Osteocyte (in vitro differentiated cells): ENCODE results near the gene IGSF9. TPM values are rescaled to one million over a fixed set of nuclear protein-coding genes. Genes with fewer than 3 reads are reported as not detected.

Experiments
- DNase-seq: peaks from one replicate; pipeline ENCODE4 v3.0.0; 2021; ENCODE audit warnings: mixed read lengths; ENCODE audit not compliant: unreplicated experiment; ENCODE audit errors: extremely low spot score
- H3K27ac Mint-ChIP-seq: one replicate; pipeline ENCODE4 v1.8.0; 2021; ENCODE audit warnings: mild to moderate bottlenecking, mixed read lengths; ENCODE audit not compliant: unreplicated experiment
- H3K27me3 Mint-ChIP-seq: one replicate; pipeline ENCODE4 v1.8.0; 2021; ENCODE audit warnings: mixed read lengths; ENCODE audit not compliant: unreplicated experiment
- H3K36me3 Mint-ChIP-seq: one replicate; pipeline ENCODE4 v1.8.0; 2021; ENCODE audit warnings: mixed read lengths; ENCODE audit not compliant: unreplicated experiment
- H3K4me1 Mint-ChIP-seq: one replicate; pipeline ENCODE4 v1.8.0; 2021; ENCODE audit warnings: mixed read lengths; ENCODE audit not compliant: unreplicated experiment
- H3K4me3 Mint-ChIP-seq: one replicate; pipeline ENCODE4 v1.8.0; 2021; ENCODE audit warnings: mild to moderate bottlenecking, moderate library complexity, mixed read lengths; ENCODE audit not compliant: unreplicated experiment
- H3K9me3 Mint-ChIP-seq: one replicate; pipeline ENCODE4 v1.8.0; 2021; ENCODE audit warnings: mixed read lengths; ENCODE audit not compliant: unreplicated experiment
- total RNA-seq: library from RNA; stranded (reverse); gene quantifications from 2 replicates; pipeline ENCODE4 v1.2.1, GENCODE V29; 2021
- TF ChIP-seq, protein P1 (sequence below): fragments of 200-600 bp; sonication (generic); IDR thresholded peaks from 2 replicates; pipeline ENCODE4 v1.5.0; 2021; ENCODE audit warnings: antibody characterized with exemption, mild to moderate bottlenecking, moderate library complexity

Gene IGSF9
- total RNA-seq, 1 donor from 2014 or later, result not detected

DNA sequence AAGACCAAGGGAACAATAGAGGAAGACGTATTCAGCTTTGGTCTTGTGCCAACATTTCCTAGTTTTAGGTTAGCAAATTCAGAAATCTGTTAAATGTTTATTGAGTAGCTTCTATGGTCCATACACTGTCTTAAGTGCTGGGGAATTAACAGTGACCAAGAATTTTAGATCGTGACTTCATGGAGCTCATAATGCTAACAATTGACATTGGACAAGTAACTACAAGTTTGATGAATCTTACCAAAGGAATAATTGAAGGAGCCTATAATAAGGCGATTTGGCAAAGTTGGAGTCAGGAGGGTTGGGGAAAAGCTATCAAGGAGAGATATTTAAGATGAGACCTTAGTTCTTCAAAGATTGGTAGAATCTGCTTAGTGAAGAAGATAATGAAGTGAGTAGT, 10.0 kb upstream of the IGSF9 start:
- H3K27me3 Mint-ChIP-seq, result peaks cover 48% of the 10 kb centered on the region
- H3K4me3 Mint-ChIP-seq, result no peak overlapping the region
- DNase-seq, result no peak
- H3K27ac Mint-ChIP-seq, result no peak overlapping the region
- no peaks in the 10 kb centered on the region for H3K9me3 Mint-ChIP-seq
- no peaks in the 10 kb centered on the region for H3K36me3 Mint-ChIP-seq
- TF ChIP-seq, protein P1, sequence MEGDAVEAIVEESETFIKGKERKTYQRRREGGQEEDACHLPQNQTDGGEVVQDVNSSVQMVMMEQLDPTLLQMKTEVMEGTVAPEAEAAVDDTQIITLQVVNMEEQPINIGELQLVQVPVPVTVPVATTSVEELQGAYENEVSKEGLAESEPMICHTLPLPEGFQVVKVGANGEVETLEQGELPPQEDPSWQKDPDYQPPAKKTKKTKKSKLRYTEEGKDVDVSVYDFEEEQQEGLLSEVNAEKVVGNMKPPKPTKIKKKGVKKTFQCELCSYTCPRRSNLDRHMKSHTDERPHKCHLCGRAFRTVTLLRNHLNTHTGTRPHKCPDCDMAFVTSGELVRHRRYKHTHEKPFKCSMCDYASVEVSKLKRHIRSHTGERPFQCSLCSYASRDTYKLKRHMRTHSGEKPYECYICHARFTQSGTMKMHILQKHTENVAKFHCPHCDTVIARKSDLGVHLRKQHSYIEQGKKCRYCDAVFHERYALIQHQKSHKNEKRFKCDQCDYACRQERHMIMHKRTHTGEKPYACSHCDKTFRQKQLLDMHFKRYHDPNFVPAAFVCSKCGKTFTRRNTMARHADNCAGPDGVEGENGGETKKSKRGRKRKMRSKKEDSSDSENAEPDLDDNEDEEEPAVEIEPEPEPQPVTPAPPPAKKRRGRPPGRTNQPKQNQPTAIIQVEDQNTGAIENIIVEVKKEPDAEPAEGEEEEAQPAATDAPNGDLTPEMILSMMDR, result no peak
- no peaks in the 10 kb centered on the region for H3K4me1 Mint-ChIP-seq

DNA sequence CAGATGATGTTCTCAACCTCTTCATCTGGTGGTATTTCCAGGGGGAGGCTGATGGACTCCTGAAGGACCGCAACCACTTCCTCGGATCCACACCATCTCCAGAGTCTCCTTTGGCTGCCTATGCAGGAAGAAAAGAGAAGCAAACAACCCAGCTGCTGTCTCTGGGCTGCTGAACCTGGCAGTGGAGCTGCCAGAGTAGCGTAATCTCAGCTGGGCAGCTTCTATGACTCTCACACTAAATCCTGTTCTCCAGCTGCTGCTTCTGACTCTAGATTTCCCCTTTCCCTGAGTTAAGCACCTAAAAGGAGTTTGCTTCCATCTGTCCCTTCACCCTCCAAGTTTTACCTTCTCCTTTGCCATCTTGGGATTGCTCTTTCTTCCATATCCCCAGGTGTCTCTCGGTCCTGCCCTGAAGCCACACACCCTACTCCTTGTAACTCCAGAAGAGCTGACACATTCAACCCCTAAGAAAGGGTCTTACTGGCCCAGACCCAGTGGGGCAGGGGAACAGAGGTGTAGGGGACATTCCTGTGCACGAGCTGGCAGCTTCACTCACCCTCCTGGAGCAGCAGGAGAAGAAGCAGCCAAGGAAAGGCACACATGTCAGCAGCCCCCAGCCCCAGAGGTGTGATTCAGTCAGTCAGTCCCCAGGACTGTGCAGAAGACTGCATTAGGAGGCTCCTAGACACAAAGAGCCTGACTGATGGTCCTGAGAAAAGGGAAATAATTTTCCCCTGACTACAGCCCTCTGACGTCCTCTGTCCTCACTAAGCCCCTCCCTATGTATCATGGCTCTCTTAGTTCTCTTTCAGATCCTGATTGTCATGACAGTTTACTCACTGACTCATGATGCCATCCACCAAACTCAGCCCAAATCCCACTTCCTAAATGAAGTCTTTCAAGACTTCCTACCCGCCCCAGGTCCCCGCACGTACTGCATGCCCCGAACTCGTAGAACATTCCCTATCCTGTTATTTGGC, 8.4 kb upstream of the IGSF9 start, which contains the start of gene SLAMF9:
SLAMF9 (minus strand) TSS at position 702 of the 980 bp plus-strand sequence; CDS start at position 602, 100 bp downstream.
- H3K27me3 Mint-ChIP-seq, result peaks cover 40% of the 10 kb centered on the region
- no peak within 1 kb of the TSS for H3K4me3 Mint-ChIP-seq
- no peaks in the 10 kb centered on the region for H3K36me3 Mint-ChIP-seq
- no peaks in the 10 kb centered on the region for H3K9me3 Mint-ChIP-seq
- TF ChIP-seq, protein P1, result no peak
- DNase-seq, result no peak
- H3K4me1 Mint-ChIP-seq, result no peaks in the 10 kb centered on the region
- H3K27ac Mint-ChIP-seq, result no peak within 1 kb of the TSS

DNA sequence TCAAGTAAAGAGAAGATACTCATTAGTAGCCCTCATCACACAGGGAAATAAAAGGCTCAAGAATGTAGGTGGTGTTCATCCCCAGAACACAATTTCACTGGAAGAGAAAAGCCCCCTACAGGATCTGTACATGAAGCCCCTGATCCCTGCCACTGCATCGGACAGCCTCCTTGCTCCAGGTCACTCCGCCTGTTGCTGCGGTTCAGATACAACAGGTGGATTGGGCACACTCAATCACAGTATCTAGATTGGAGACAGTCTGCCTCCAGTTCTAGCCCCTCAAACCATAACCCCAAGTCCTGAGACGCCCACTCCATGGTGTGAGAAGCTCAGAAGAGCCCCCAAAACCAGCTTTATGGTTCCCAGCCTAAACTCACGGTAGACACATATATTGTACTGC, 7.5 kb upstream of the IGSF9 start:
- Mint-ChIP-seq H3K9me3 (no peaks in the 10 kb centered on the region), H3K36me3 (no peaks in the 10 kb centered on the region), H3K27me3 (peaks cover 43% of the 10 kb centered on the region)

GRCh38 chr1:159951551-159951950, 6.1 kb upstream of the IGSF9 start:
- Mint-ChIP-seq H3K27ac (no peak overlapping the region), H3K9me3 (no peaks in the 10 kb centered on the region), H3K4me1 (no peaks in the 10 kb centered on the region), H3K4me3 (no peak overlapping the region), H3K36me3 (no peaks in the 10 kb centered on the region), H3K27me3 (peaks cover 48% of the 10 kb centered on the region)
- TF ChIP-seq, protein P1, result no peak
- DNase-seq, result no peak

More for the DNA sequence above, 7.5 kb upstream of the IGSF9 start:
- TF ChIP-seq, protein P1, result no peak
- Mint-ChIP-seq H3K27ac (no peak overlapping the region), H3K4me3 (no peak overlapping the region), H3K4me1 (no peaks in the 10 kb centered on the region)
- no peak for DNase-seq

- no peaks in the 10 kb centered on the region for H3K36me3 Mint-ChIP-seq
- H3K27me3 Mint-ChIP-seq, result peaks cover 49% of the 10 kb centered on the region
- H3K27ac Mint-ChIP-seq, result no peak overlapping the region
- no peak overlapping the region for H3K4me3 Mint-ChIP-seq
- peaks cover 2% of the 10 kb centered on the region for H3K4me1 Mint-ChIP-seq
- TF ChIP-seq, protein P1, result no peak
- no peak for DNase-seq
- no peaks in the 10 kb centered on the region for H3K9me3 Mint-ChIP-seq
These were observed 5.6 kb upstream of the IGSF9 start for GRCh38 chr1:159951016-159951415.
